ENCODE data around the gene BRI3BP. TPM values are rescaled to one million over a fixed set of nuclear protein-coding genes. Genes with fewer than 3 reads are reported as not detected.
"Not testable (repeated sequence)": the region's sequence is repeated elsewhere in the genome, so short reads cannot be mapped to it uniquely, and the experiment has no call there.

The BRI3BP gene
- total RNA-seq, 2 donors from 2014 or later = 5.9 to 8.0 TPM

DNA sequence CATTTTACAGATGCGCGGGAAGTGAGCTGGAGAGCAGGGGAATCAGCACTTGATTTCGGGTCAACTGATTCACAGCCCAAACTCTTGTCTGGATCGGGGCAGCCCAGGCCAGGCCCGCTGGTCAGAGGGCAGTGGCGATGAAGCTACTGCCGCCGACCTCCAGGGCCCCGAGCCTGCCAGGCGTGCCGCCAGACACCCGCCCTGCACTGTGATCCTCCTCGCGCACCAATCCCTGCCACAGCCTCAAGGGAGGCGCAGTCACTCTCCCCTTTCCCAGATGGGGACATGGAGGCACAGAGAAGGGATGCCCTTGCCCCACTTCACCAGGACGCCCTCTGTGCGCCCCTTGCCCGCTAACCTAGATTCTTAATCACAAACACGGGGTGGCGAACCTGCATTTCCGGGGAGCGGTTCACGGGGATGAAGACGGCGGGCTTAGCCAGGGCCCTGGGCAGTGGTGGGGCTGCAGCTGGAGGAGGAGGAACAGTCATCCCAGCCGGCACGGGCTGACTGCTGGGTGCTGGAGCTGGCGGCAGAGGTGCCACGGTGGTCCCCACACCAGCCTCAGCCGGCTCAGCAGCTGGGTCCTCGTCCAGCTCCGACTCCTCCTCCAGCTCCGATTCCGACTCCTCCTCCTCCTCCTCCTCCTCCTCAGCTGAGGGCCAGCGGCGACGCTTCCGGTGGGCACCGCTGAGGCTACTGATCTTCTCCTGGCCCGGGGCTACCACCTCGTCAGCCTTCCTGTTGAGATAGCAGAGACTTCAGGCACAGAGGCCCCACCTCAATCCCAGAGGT is 13.2 kb upstream of the BRI3BP start:
- no peak for DNase-seq
- 90 to 98% methylated on average over 16 to 37 of the region's 41 CpGs for WGBS, 2 donors
- intact Hi-C loops (cut with DNase I) = no loop called here
- Histone ChIP-seq H3K27ac (no peak overlapping the region), H3K9me3 (no peaks in the 10 kb centered on the region), H3K4me1 (no peaks in the 10 kb centered on the region), H3K4me3 (no peak overlapping the region), H3K27me3 (no peaks in the 10 kb centered on the region), H3K36me3 (replicated peaks in 1 of 2; ENCODE audit: insufficient read depth in 1 of 2, low read depth in 2 of 2) (peaks cover 10 to 58% of the 10 kb centered on the region in 2 donors)
- TF ChIP-seq, protein P1, sequence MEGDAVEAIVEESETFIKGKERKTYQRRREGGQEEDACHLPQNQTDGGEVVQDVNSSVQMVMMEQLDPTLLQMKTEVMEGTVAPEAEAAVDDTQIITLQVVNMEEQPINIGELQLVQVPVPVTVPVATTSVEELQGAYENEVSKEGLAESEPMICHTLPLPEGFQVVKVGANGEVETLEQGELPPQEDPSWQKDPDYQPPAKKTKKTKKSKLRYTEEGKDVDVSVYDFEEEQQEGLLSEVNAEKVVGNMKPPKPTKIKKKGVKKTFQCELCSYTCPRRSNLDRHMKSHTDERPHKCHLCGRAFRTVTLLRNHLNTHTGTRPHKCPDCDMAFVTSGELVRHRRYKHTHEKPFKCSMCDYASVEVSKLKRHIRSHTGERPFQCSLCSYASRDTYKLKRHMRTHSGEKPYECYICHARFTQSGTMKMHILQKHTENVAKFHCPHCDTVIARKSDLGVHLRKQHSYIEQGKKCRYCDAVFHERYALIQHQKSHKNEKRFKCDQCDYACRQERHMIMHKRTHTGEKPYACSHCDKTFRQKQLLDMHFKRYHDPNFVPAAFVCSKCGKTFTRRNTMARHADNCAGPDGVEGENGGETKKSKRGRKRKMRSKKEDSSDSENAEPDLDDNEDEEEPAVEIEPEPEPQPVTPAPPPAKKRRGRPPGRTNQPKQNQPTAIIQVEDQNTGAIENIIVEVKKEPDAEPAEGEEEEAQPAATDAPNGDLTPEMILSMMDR (IDR thresholded peaks at IDR 0.05) = no peak
- TF ChIP-seq POLR2A (IDR thresholded peaks at IDR 0.05) = no peak
- ATAC-seq = no peak

DNA sequence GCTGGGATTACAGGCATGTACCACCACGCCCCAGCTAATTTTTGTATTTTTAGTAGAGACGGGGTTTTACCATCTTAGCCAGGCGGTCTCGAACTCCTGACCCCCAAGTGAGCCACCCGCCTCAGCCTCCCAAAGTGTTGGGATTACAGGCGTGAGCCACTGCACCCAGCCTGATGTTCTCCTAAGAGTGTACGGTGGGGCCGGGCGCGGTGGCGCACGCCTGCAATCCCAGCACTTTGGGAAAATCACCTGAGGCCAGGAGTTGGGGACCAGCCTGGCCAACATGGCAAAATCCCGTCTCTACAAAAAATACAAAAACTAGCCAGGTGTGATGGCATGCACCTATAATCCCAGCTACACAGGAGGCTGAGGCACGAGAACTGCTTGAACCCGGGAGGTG is 6.6 kb upstream of the BRI3BP start:
- H3K9me3 ChIP-seq; intact Hi-C loops (cut with DNase I); DNase-seq; H3K4me3 ChIP-seq; H3K27ac ChIP-seq; ATAC-seq; H3K27me3 ChIP-seq; H3K4me1 ChIP-seq: not testable (repeated sequence)
- 95 to 97% methylated on average over 15 of the region's 15 CpGs for WGBS, 2 donors
- H3K36me3 ChIP-seq (replicated peaks in 1 of 2; ENCODE audit: insufficient read depth in 1 of 2, low read depth in 2 of 2) = peaks cover 0 to 18% of the 10 kb centered on the region in 2 donors

DNA sequence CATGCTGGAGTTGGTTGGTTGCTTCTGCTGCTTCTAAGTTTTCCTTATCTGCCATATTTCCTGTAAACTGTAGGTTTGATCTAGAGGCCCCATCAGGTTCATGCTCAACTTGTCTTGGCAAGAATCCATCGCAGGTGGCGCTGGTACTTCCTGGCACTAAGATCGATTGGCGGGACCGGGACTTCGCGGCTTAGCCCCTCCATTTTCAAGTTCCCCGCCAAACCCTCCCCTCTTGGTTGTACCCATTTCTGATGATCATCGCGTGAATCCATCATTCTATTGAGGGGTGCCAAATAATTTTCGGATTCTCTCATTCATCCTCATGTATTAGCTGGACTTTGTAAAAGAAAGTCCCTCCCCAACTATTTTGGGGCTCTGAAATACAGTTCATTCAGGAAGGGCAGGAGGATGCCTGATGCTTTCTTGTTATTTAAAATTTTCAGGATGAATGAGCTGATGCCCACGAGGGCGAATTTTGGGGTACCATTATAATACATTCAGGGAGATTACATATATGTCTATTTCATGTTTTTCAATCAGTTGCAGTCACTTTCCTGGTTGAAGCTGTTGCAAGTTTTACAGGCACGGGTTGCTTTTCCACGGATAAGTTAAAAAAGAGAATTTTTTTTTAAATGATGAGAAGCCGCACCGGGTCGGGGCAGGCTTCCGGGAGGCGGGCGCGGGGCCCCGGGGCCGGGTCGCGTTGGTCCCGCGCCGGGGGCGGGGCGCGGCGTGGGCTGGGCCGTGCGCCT is 395 bp upstream of the BRI3BP start:
- WGBS, 2 donors = 2% methylated on average over 23 to 35 of the region's 35 CpGs
- no peak for TF ChIP-seq POLR2A (IDR thresholded peaks at IDR 0.05)
- TF ChIP-seq, protein P1 (IDR thresholded peaks at IDR 0.05) = peak in 5 of 7 experiments; percentile 17 to 43 (median 40)
- ATAC-seq (peak; percentile 74), DNase-seq (peak; percentile 78 to 86 (median 83))
- H3K27me3 ChIP-seq = no peaks in the 10 kb centered on the region
- peak overlapping the region in 3 of 4 donors; percentile 42 to 76 (median 51) for H3K27ac ChIP-seq
- H3K9me3 ChIP-seq = no peaks in the 10 kb centered on the region
- no peaks in the 10 kb centered on the region for H3K36me3 ChIP-seq (replicated peaks in 1 of 2; ENCODE audit: insufficient read depth in 1 of 2, low read depth in 2 of 2)
- peak overlapping the region in 1 of 2 donors; percentile 8 for H3K4me3 ChIP-seq
- intact Hi-C loops (cut with DNase I) = no loop called here
- H3K4me1 ChIP-seq = peaks cover 27% of the 10 kb centered on the region

DNA sequence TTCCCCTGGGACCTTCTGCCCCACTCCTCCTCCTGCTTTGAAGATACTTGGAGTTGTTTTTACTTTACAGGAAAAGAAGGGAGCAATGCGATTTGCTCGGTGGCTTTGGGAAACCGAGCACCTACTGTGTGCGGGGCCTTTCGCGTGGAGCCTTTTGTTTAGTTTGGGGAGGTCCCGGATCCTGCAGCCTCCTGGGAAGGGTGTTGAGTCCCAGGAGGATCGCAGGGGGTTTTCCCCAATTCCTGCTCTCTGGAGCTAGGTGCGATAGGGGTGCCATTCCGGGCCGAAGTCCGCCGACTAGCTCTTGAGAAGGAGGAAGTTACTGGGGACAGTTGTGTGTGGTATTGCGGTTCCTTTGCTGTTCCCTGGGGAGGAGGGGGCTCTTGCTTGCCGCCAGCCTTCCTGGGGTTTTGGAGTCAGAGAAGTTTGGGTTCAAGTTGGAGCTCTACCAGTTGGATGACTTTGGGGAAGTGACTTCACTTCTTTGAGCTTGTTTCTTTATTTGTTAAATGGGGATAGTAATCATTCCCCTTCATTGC is 1.1 kb downstream of the BRI3BP start:
- DNase-seq = peak; percentile 19 to 25 (median 22)
- no peaks in the 10 kb centered on the region for H3K36me3 ChIP-seq (replicated peaks in 1 of 2; ENCODE audit: insufficient read depth in 1 of 2, low read depth in 2 of 2)
- no peaks in the 10 kb centered on the region for H3K9me3 ChIP-seq
- intact Hi-C loops (cut with DNase I) = no loop called here
- 0 to 2% methylated on average over 7 to 15 of the region's 15 CpGs for WGBS, 2 donors
- TF ChIP-seq, protein P1 (IDR thresholded peaks at IDR 0.05) = no peak
- no peak for TF ChIP-seq POLR2A (IDR thresholded peaks at IDR 0.05)
- H3K4me1 ChIP-seq = peaks cover 21% of the 10 kb centered on the region
- H3K27me3 ChIP-seq = no peaks in the 10 kb centered on the region
- H3K27ac ChIP-seq = peak overlapping the region in 1 of 4 donors; percentile 53
- peak overlapping the region; percentile 22 to 46 for H3K4me3 ChIP-seq
- peak; percentile 27 for ATAC-seq

All from body of pancreas (tissue), 4 donors.